Breast epithelium (tissue), 3 donors: ENCODE measurements around the gene DNASE1L3.

Source experiments
- CTCF ChIP-seq, 3 donors: fragments of 450-650 bp; IDR thresholded peaks; one replicate each; pipeline ENCODE4 v1.5.1; 2016 to 2017; ENCODE audit warnings: antibody characterized with exemption in 3 of 3, mild to moderate bottlenecking in 3 of 3, moderate library complexity in 3 of 3
- POLR2A ChIP-seq: fragments of 450-650 bp; IDR thresholded peaks from one replicate; pipeline ENCODE4 v1.6.1; 2016; ENCODE audit warnings: antibody characterized with exemption, mild to moderate bottlenecking, moderate library complexity
- POLR2AphosphoS5 ChIP-seq, 3 donors: sonication (generic); formaldehyde crosslinking; IDR thresholded peaks; one replicate each; pipeline ENCODE4 v1.6.1; 2017; ENCODE audit warnings: antibody characterized with exemption in 3 of 3

- TF ChIP-seq CTCF (IDR thresholded peaks at IDR 0.05): no peak
- TF ChIP-seq POLR2A: no peak
- TF ChIP-seq POLR2AphosphoS5 (IDR thresholded peaks at IDR 0.05): no peak
Measured at GRCh38 chr3:58235970-58236369, 25.2 kb upstream of the DNASE1L3 start.
